Measurements from ENCODE around the gene SPNS2. TPM values are rescaled to one million over a fixed set of nuclear protein-coding genes. Genes with fewer than 3 reads are reported as not detected.

Gene SPNS2
- total RNA-seq, 1 experiment from 2014 or later = 0.33 TPM

- Histone ChIP-seq H2BK20ac (ENCODE audit: low read depth, low read length, poor library complexity, severe bottlenecking) (no peak overlapping the region), H2AK5ac (ENCODE audit: insufficient read length, low read length) (no peak overlapping the region), H4K5ac (ENCODE audit: insufficient read length, low read depth, low read length) (no peak overlapping the region), H3K79me2 (ENCODE audit: insufficient read depth, low read length) (no peaks in the 10 kb centered on the region), H2BK5ac (ENCODE audit: insufficient read length, low read length) (no peak overlapping the region), H3K79me1 (ENCODE audit: insufficient read depth, low read depth, low read length, poor library complexity, severe bottlenecking) (no peaks in the 10 kb centered on the region), H3K18ac (ENCODE audit: insufficient read length, low read depth, low read length) (no peak overlapping the region), H3K4ac (ENCODE audit: low read depth, low read length) (no peak overlapping the region), H2AFZ (ENCODE audit: low read length) (no peak overlapping the region), H4K20me1 (ENCODE audit: control insufficient read depth, insufficient read depth, insufficient read length) (no peaks in the 10 kb centered on the region), H3K9ac (ENCODE audit: extremely low read depth, insufficient read length, low read length) (no peak overlapping the region), H3K27ac (ENCODE audit: insufficient read length, low read depth, low read length) (no peak overlapping the region), H3K56ac (ENCODE audit: insufficient read length, low read depth, low read length) (no peak overlapping the region), H3K23me2 (ENCODE audit: insufficient read length, low read depth, low read length, poor library complexity, severe bottlenecking) (peaks cover 10% of the 10 kb centered on the region), H3K4me2 (ENCODE audit: insufficient read depth, insufficient read length, low read length) (no peak overlapping the region), H3K23ac (ENCODE audit: insufficient read length, low read depth, low read length) (no peak overlapping the region), H3K9me3 (ENCODE audit: control insufficient read depth, low read depth, low read length) (no peaks in the 10 kb centered on the region), H4K8ac (replicated peaks; ENCODE audit: insufficient read length, low read depth, low read length) (no peak overlapping the region), H2BK12ac (ENCODE audit: insufficient read length, low read depth, low read length) (no peak overlapping the region), H2BK120ac (ENCODE audit: low read depth, low read length, poor library complexity, severe bottlenecking) (no peak overlapping the region), H2BK15ac (ENCODE audit: low read depth, low read length) (no peak overlapping the region), H3K14ac (ENCODE audit: insufficient read depth, low read length) (no peak overlapping the region; the same call in 1 of the 2 replicates), H4K91ac (ENCODE audit: insufficient read length, low read depth, low read length) (no peak overlapping the region), H3T11ph (ENCODE audit: low read length) (no peak overlapping the region), H3K4me1 (ENCODE audit: insufficient read depth, low read length) (peaks cover 5% of the 10 kb centered on the region; the same call in 1 of the 2 replicates), H3K27me3 (ENCODE audit: insufficient read depth, low read length) (peaks cover 16% of the 10 kb centered on the region; the same call in 1 of the 2 replicates)
- Mint-ChIP-seq H3K4me1 (peaks cover 32 to 55% of the 10 kb centered on the region in 2 experiments), H3K27ac (no peak overlapping the region), H3K4me3 (no peak overlapping the region), H3K9me3 (peaks cover 0 to 3% of the 10 kb centered on the region in 2 experiments; a peak in 2 of 5 replicates), H3K36me3 (ENCODE audit: insufficient read depth in 1 of 3, low read depth in 3 of 3) (peaks cover 0 to 6% (median 0%) of the 10 kb centered on the region in 3 experiments; a peak in 1 of 7 replicates), H3K27me3 (ENCODE audit: low read depth) (peaks cover 37% of the 10 kb centered on the region)
- no CpG with 5 or more reads among the region's 11 CpGs for WGBS (ENCODE audit: extremely low coverage, insufficient read length, low lambda C conversion rate)
- DNase-seq = no peak
- TF ChIP-seq, protein P1, sequence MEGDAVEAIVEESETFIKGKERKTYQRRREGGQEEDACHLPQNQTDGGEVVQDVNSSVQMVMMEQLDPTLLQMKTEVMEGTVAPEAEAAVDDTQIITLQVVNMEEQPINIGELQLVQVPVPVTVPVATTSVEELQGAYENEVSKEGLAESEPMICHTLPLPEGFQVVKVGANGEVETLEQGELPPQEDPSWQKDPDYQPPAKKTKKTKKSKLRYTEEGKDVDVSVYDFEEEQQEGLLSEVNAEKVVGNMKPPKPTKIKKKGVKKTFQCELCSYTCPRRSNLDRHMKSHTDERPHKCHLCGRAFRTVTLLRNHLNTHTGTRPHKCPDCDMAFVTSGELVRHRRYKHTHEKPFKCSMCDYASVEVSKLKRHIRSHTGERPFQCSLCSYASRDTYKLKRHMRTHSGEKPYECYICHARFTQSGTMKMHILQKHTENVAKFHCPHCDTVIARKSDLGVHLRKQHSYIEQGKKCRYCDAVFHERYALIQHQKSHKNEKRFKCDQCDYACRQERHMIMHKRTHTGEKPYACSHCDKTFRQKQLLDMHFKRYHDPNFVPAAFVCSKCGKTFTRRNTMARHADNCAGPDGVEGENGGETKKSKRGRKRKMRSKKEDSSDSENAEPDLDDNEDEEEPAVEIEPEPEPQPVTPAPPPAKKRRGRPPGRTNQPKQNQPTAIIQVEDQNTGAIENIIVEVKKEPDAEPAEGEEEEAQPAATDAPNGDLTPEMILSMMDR (conservative IDR thresholded peaks at IDR 0.05) = no peak
Observed at GRCh38 chr17:4579678-4580077, 81.0 kb downstream of the SPNS2 start.
